Measurements from ENCODE around the gene TERC. TPM values are rescaled to one million over a fixed set of nuclear protein-coding genes. Genes with fewer than 3 reads are reported as not detected.

Gene TERC
- polyA plus RNA-seq, 1 experiment = not detected

DNA sequence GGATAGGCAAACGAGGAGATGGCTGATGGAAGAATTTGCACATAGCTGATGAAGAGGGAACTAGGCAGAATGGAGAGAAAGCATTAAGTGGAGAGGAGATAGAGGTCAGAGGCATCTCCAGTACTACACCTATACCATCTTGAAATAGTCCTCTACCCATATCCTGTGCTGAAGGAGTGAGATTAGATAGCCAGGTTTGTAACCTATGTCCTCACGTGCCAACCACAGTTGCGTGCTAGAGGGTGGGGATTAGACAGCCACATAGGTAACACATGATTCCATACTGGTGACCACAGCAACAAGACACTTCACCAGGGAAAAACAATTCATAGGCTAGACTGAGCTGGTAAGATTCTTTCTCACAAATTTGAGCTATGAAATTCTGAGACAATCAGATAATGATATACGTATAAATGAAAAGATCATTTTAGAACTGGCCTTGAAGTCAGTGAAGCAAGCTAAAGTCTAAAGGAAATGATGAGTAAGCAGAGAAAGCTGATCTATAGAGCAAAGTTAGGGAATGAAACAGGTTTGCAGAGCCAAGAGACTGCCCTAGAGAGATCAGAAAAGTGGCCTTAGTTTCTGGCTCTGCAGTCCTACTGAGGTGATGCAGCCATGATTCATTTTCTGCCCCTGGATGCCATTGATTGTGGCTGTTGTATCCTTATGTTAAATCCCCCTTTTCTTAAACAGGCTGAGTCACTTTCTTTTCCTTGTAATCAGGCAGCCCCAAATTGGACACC, 26.0 kb upstream of the TERC start:
- H3K27ac ChIP-seq (ENCODE audit: low read depth, low read length) = no peak overlapping the region
- no peak for TF ChIP-seq CTCF (IDR thresholded peaks at IDR 0.05; ENCODE audit: low read depth, low read length)
- no peak for DNase-seq (ENCODE audit: low read depth, low spot score)

GRCh38 chr3:169790219-169790618, 25.4 kb upstream of the TERC start:
- H3K27me3 ChIP-seq (ENCODE audit: control insufficient read depth, insufficient read depth, low read length) = no peaks in the 10 kb centered on the region
- CTCF ChIA-PET = no interaction called here
- no peaks in the 10 kb centered on the region for H3K9me3 ChIP-seq (ENCODE audit: control insufficient read depth, insufficient read depth, low read length)
- POLR2A ChIA-PET = no interaction called here
- TF ChIP-seq CTCF (IDR thresholded peaks at IDR 0.05; ENCODE audit: low read depth, low read length) = no peak
- no peak overlapping the region for H3K27ac ChIP-seq (ENCODE audit: low read depth, low read length)
- no peak for DNase-seq (ENCODE audit: low read depth, low spot score)
- H3K4me3 ChIP-seq (ENCODE audit: low read depth, low read length) = no peak overlapping the region

More for the DNA sequence above, 26.0 kb upstream of the TERC start:
- POLR2A ChIA-PET = no interaction called here
- CTCF ChIA-PET = no interaction called here
- Histone ChIP-seq H3K9me3 (ENCODE audit: control insufficient read depth, insufficient read depth, low read length) (no peaks in the 10 kb centered on the region), H3K4me3 (ENCODE audit: low read depth, low read length) (no peak overlapping the region), H3K27me3 (ENCODE audit: control insufficient read depth, insufficient read depth, low read length) (no peaks in the 10 kb centered on the region)

GRCh38 chr3:169787791-169788190, 22.9 kb upstream of the TERC start:
- no peaks in the 10 kb centered on the region for H3K9me3 ChIP-seq (ENCODE audit: control insufficient read depth, insufficient read depth, low read length)
- CTCF ChIA-PET = no interaction called here
- no peak overlapping the region for H3K27ac ChIP-seq (ENCODE audit: low read depth, low read length)
- no peak for DNase-seq (ENCODE audit: low read depth, low spot score)
- POLR2A ChIA-PET = no interaction called here
- TF ChIP-seq CTCF (IDR thresholded peaks at IDR 0.05; ENCODE audit: low read depth, low read length) = no peak
- no peak overlapping the region for H3K4me3 ChIP-seq (ENCODE audit: low read depth, low read length)
- H3K27me3 ChIP-seq (ENCODE audit: control insufficient read depth, insufficient read depth, low read length) = no peaks in the 10 kb centered on the region

GRCh38 chr3:169787120-169787519, 22.3 kb upstream of the TERC start:
- no peaks in the 10 kb centered on the region for H3K9me3 ChIP-seq (ENCODE audit: control insufficient read depth, insufficient read depth, low read length)
- H3K4me3 ChIP-seq (ENCODE audit: low read depth, low read length) = no peak overlapping the region
- no peak for TF ChIP-seq CTCF (IDR thresholded peaks at IDR 0.05; ENCODE audit: low read depth, low read length)
- no peak for DNase-seq (ENCODE audit: low read depth, low spot score)
- POLR2A ChIA-PET = no interaction called here
- CTCF ChIA-PET = interaction anchor here (0.6 kb wide), 1 partner anchor 70 kb away, joined by 3 read pairs; no protein-coding TSS in a partner anchor
- no peak overlapping the region for H3K27ac ChIP-seq (ENCODE audit: low read depth, low read length)
- no peaks in the 10 kb centered on the region for H3K27me3 ChIP-seq (ENCODE audit: control insufficient read depth, insufficient read depth, low read length)

DNA sequence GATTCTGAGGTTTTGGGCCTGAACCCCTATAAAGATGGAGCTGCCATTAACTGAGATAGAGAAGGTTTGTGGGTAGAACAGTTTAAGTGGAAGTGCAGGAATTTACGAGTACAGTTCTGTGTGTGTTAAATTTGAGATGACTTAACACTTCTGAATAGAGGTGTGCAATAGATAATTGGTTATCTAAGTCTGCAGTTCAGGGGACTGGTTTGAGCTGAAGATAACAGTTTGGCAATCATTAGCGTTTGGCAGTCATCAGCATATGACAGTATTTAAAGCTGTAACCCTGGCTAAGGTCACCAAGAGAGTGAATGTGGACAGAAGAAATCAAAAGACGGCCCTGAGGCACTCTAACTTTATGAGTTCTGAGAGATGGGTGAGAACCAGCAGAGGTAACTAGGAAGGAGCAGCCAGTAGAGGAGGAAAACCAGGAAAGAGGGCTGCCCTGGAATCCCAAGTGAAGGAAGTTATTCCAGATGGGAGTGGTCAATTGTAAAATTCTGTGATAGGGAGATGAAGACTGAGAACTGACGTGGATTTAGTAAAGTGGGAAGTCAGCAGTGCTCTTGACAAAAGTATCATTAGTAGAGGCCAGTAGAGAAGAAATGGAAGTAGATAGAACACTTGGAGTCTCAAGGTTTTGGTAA, 16.5 kb upstream of the TERC start:
- Histone ChIP-seq H3K27me3 (ENCODE audit: control insufficient read depth, insufficient read depth, low read length) (no peaks in the 10 kb centered on the region), H3K27ac (ENCODE audit: low read depth, low read length) (no peak overlapping the region), H3K9me3 (ENCODE audit: control insufficient read depth, insufficient read depth, low read length) (no peaks in the 10 kb centered on the region), H3K4me3 (ENCODE audit: low read depth, low read length) (no peak overlapping the region)
- TF ChIP-seq CTCF (IDR thresholded peaks at IDR 0.05; ENCODE audit: low read depth, low read length) = no peak
- DNase-seq (ENCODE audit: low read depth, low spot score) = no peak
- ChIA-PET CTCF (no interaction called here), POLR2A (no interaction called here)
